ENCODE measurements around the gene C16orf90.

DNA sequence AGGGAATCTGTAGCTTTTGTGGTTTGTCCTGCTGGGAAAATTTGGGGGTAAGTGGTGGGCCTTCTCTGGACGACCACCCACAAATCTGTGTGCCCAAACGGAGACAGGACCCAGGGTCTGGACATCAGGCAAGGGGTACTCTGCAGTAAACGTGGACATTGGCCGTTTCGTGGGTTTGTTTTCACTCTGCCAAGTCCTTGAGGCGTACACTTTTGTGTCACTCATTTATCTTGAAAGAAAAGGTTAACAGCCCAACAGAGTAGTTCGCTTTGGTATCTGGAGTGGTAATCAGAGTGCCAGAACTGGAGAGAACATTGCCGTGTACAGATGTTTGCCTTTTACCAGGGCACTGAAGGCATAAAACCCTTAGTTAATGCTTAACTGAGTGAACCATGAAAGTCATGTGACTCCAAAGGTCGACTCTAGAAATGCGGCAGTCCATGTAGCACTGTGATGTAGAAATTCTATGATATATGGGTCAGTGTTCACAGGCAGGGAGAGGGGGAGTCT, 36.4 kb downstream of the C16orf90 start:
- TF ChIP-seq, protein P1, sequence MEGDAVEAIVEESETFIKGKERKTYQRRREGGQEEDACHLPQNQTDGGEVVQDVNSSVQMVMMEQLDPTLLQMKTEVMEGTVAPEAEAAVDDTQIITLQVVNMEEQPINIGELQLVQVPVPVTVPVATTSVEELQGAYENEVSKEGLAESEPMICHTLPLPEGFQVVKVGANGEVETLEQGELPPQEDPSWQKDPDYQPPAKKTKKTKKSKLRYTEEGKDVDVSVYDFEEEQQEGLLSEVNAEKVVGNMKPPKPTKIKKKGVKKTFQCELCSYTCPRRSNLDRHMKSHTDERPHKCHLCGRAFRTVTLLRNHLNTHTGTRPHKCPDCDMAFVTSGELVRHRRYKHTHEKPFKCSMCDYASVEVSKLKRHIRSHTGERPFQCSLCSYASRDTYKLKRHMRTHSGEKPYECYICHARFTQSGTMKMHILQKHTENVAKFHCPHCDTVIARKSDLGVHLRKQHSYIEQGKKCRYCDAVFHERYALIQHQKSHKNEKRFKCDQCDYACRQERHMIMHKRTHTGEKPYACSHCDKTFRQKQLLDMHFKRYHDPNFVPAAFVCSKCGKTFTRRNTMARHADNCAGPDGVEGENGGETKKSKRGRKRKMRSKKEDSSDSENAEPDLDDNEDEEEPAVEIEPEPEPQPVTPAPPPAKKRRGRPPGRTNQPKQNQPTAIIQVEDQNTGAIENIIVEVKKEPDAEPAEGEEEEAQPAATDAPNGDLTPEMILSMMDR (IDR thresholded peaks at IDR 0.05): no peak
- no peak for TF ChIP-seq ZFX (IDR thresholded peaks at IDR 0.05; ENCODE audit: borderline replicate concordance)

Measured in 22Rv1 (cell line).